Iris pigment epithelial cell (primary cell): ENCODE data around the gene NDUFC1.
"Not testable (repeated sequence)": the region's sequence is repeated elsewhere in the genome, so short reads cannot be mapped to it uniquely, and the experiment has no call there.

Experiments used
- DNase-seq: peaks from one replicate; pipeline ENCODE4 v3.0.0-alpha.2; 2011; ENCODE audit warnings: low read depth

The NDUFC1 gene

DNA sequence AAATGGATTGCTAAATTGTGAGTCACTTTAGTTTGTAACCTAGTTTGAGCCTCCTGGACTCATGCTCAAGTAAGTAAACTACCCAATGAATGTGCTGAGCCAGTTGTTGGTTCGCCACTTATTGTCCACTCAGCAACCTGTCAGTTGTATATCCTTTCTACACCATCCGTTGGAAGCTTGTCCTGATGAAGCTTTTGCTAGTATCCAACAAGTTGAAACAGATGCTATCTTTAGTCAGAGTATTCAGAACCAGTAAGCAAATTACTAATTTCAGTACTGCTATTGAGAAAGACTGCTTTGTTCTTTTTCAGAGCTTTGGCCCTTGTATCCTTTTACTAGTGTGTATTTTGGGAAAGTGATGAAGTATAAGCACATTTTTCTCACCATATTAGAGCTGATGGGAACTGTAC is 5.3 kb downstream of the NDUFC1 start:
- DNase-seq: peak; percentile 55

DNA sequence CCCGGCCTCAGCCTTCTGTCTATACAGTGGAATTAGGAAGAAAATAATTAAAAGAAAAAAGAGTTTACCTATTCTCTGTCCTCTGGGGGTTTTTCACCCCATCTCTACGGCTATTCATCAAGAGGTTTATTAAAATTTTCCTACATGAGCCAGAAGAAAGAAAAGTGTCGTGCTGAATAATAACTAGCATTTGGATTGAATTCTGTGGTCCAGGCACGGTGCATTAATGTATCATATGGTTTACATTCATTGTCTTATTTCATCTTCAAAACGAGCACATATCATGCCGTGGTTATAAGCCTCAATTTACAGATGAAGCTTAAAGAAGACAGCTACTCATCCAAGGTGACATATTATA is 6.4 kb downstream of the NDUFC1 start:
- no peak for DNase-seq

DNA sequence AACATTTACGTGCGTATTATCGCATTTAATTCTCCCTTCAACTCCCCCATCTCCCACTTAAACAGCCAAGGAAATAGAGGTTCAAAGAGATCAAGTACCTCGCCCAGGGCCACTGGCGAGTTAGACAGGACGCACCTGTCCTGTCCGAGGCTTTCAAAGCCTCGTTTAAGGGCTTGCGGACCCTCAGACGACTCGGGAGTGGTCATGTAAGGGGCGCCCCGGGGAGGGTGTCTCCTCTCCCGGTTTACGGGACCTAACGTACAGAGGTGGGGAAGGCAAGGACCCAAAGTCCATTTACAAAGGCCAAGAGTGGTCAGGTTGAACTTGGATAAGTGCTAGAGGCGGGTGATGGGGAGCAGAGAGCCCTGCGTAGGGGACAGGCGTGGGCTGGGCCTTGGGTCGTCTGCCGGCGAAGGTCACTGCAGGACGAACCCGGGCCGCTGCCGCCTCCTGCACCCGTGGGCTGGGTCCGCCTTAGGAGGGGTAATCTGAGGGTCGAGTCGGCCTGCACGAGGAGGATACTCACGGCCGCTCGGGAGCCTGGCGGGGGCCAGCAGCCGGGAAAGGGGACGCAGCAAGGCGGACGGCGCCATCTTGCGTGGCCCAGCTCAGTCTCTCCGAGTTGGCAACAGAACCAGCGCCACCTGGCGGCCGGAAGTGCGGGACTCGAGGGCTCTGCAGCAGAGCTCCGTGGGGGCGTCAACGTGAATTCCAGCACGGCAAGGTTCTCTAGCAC is 6.9 kb downstream of the NDUFC1 start:
- DNase-seq: peak; percentile 93

DNA sequence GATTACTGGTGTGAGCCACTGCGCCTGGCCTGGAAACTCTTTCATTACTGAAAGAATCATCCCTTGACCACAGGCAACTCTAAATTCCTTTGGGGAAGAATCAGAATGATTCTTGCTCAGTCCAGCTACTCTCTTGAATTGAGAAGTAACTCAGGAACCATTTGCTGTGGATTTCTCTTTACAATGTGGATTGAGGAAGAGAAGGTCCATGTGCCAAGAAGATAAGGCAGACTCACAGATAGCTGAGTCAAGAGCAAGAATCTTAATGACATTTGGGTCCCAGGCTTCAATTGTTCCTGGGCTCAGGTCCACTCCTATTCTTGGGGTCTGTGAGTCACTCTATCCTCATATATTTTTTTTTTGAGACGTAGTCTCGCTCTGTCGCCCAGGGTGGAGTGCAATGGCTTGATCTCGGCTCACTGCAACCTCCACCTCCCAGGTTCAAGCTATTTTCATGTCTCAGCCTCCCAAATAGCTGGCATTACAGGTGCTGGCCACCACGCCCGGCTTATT is 16.0 kb downstream of the NDUFC1 start:
- no peak for DNase-seq

DNA sequence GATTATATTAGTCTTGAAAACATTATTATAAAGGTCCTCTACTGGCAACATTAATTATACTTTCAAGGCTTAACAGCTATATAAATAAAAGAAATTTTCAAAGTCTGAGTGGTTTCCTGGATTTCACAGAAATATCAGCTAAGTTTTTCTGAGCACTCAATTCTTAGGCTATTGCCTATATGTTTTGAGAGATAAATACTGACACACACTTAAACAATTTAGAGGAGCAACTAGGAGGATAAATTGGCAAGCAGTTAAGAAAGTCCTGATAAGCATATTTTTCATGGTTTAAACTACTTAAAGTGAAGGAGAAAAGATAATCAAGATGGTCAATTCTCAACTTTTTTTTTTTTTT is 19.6 kb downstream of the NDUFC1 start:
- DNase-seq: peak; percentile 41

DNA sequence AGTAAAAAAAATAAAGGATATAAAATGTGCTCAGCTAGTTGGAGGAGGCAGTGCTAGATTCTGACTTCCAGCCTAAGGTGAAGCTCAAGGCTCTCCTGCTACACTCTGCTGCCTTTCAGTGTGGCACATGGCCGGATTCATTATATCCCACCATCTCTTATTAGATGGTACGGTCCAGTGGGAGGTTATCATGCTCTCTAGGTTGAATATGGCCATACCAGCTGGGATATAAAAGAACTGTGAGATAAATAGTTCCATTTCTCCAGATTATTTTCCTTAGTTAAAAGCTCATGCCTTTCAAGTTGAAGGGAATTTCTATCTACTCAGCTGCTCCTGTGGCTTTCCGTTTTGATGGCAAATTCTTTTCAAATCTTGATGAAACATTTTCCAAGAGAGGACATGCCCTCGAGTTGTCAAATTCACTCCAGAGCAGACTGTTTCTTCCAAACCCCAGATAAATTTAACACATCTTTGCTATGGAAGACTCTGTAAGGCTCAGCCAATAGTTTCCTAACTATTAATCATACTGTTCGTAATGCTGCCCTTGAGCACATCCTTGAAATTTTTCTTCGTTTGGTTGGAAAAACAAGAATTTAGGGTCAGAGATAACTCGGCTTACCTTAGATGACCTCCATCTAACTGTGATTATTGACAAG is 20.1 kb downstream of the NDUFC1 start:
- DNase-seq: peak; percentile 53

DNA sequence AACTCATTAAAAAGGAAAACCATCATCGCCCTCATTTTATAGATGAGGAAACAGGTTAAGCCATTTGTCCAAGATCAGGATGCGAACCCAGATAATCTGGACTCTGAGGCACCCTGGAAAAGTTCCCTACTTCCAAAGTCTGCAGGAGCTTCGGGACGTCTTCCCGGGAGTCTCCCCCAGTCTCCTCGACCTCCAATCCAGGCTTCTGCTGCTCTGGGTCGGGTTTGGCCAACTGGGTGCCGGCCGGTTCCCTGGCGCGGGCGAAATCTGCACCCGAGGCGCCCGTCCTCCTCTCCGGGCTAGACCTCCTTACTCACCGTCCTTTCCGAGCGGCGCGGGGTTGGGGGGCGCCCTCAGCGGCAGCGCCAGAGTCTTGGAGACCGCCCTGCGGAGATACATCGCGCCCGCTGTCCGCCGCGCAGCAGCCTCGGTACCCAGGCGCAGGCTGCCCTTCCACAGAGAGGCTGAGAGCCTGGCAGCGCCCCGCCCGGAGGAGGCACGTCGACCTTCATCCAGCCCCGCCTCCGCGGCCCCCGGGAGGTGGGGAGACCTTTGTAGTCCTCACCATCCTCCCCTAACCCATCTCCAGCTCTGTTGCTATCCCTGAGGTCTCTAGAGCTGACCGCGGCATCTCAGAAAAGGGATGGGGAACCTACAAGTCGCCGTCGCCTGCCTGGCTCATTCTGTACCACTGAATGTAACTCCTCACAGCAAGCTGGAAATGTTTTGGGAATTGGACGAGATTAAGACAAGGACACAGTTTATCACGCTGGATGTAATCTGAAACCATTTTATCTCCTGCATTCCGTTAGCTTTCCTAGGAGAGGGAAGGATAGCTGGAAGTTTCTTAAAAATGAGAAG is 22.3 kb downstream of the NDUFC1 start, which contains the start of gene MGARP:
TSS of gene MGARP (minus strand) at position 466 of the 861 bp plus-strand sequence. CDS start at position 399, 67 bp downstream.
- DNase-seq: peak; percentile 46

DNA sequence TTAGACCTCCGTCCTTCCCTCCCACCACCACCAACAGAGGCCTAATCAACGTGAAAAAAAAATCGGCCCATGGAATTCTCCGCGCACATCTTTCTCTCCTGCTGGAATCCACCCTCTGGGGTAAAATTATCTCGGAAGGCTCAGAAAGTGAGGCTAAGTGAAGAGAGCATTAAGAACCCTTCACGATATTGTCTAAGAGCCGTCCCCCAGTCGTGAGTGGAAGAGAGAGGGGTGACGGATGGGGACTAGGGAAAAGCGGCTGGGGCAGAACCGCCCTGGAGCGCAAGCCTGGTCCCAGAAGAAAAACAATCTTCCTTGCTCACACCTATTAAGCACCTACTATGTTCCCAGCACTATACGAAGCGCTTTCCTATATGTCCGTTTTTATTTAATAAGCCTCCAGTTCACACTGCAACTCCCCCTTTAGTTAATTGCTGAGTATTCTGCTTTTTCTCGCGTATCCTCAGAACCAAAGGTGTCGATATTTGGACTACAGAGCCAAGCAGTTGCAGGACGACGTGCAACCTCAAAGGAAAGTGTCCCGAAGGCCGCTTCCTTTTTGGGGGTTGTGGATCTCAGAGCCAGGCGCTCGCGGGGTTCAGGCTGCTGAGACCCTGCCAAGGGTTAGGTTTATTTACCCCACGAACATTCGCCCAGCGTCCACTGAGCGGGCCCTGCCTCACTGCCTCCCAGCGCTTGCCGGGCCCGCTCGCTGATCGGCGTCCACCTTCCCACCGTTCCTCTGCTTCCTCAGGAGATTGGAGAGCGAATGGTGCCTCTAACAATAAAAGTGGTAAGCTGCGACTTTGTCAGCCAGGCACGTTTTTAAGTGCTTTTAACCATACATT is 23.1 kb downstream of the NDUFC1 start:
- peak; percentile 41 for DNase-seq

DNA sequence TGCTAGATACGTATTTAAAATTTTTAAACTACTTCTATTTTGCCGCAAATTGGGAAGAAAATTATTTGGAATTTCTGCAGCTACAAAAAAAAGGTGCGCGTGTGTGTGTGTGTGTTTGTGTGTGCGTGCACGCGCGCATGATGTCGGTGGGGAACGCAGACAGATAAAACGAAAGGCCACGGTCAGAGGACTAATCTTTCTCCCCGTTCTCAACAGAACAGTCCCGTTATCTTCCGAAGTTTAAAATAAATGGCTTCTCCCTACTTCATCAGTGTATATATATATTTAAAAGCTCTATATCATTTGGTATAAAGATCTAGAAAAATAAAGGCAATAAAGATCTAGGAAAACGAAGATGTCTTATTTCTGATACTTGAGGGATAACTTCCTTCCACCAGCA is 23.8 kb downstream of the NDUFC1 start:
- DNase-seq: no peak

DNA sequence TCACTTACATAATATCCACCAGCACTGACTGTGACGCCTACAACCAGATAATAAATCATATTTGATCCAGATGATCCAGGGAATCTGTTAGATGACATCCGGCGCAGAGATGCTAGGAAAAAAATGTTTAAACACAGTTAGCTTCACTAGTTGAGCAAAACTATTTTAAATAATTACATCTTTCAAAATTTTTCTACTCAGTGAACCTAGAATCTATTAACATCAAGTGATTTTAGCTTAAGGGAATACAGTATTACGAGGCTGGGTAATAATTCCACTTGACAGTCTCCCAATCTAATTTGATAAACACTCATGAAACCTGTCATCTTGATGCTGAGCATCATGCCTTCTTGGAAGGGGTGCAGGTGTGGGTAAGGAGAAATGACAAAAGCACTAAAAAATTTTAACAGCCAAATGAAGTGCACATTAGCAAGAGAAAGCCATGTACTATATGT is 27.0 kb downstream of the NDUFC1 start:
- no peak for DNase-seq

DNA sequence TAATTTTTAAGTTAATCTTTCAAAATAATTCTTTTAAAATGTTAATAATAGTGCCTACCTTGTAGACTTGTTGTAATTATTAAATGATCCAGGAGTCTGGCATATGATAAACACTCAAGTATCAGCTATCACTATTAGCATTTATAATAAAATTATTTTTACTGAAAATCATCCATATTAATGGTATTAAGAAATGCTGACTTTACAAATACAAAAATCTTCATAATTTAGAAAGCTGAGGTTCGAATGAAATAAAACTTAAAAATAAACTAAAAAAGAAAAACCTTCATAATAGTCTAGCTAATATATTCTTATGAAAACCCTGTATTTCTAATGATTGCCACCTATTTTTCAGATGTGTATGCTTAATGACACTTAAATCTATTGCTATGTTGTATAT is 27.5 kb downstream of the NDUFC1 start:
- DNase-seq: no peak

DNA sequence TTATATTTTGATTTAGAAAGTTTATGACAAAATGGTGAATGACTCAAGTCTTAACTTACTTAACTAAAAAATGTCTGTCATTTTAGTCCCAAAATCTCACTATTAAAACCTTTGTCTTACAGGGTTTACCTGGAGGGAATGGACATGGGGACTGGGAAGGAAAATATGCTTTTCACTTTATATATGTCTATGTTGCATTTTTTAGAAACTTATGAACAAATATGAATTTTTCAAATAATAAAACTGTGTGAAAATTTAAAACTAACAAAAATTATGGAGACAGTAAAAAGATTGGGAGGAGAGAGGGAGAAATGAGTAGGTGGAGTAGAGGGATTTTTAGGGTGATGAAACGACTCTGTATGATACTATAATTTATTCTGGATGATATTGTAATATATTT is 28.4 kb downstream of the NDUFC1 start:
- no peak for DNase-seq

DNA sequence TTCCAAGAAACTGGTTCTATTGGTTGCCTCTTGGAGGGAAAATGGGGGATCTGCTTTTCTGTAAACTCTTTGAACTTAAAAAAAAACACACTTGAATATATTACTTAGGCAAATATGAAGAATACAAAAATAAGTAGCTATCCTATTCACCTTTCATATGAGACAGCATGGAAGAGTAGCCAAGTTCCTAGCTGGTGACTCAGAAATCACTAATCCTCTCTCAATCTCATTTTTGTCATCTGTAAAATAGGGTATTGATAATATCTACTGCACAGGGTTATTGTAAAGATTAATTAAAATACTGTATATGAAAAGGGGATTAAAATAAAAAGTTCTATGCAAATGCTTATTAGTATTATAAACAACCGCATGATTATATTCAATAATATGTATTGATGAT is 35.0 kb downstream of the NDUFC1 start:
- DNase-seq: peak; percentile 39

DNA sequence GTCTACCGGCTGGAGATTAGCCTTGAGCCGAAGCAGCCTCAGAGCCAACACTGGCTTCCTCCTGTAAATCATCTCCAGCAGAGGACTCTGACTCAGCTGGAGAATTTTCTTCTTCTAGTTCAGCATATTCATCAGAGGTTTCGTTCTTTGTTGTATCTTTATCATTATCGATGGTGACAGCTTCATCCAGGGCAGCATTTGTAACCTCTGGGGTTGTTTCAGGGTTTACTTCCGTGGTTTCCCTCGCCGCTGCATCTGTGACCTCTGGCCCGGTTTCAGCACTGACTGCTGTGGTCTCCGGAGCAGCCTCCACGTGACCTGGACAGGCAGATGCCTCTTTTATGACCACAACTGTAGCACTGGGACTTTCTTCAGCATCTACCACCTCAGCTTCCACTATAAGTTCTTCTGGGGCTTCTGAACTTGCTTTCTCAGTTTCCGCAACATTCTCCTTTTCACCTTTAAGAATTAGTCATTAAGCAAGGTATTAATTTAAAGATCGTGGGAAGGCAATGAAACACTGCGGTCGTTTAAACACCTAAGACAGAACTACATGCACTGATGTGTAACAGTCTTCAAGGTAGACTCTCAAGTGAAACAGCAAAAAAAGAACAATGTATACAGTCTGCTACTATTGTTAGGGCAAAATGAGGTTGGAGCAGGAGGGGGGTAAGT is 35.6 kb downstream of the NDUFC1 start:
- DNase-seq: peak; percentile 92

DNA sequence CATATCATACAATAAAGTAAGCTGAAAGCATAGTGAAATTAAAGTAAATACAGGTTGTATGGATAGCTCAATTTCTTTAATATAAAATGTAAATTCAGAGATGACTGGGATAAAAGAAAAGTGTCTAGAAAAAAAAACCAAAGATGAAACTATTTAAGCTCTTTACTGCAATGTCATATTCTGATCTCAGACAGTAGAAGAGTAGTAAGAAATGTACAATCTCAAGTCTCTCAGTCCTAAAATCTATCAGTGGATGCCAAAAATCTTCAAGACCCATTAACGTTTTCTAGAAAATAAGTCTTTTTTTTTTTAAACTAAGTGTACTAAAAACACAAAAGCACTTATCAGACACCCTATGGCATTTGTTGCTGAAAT is 36.1 kb downstream of the NDUFC1 start:
- DNase-seq: no peak

DNA sequence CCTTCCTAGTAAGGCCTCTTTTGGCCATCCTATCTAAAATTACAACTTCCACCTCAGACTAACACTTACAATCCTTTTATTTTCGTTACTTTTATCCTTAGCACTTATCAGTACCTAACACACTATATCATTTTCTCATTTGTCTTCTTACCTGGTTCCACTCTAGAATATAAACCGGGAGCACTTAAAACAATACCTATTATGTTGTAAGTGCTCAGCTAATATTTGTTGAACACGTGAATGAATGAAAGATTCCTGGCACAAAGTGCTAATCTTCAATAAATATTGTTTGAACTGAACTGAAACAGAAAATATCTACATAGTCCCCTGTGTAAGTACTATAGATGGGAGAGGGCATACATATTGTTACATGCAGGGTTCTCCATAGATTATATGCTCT is 36.6 kb downstream of the NDUFC1 start:
- DNase-seq: no peak

DNA sequence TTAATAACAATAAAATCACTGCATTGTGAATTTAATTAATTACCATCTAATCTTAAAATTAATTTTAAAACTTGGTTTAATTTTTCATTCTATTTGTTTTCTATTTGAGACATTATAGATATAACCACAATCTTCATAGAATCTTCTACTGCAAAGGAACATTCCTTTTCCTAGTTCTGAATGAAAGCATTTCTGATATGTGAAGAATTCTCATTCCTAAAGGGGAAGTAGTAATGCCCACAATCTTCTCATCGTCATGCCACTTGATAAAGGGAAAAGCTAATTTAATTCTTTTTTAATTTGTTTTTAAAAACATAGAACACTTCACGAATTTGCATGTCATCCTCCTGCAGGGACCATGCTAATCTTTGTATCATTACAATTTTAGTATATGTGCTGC is 45.9 kb downstream of the NDUFC1 start:
- DNase-seq: peak; percentile 40

DNA sequence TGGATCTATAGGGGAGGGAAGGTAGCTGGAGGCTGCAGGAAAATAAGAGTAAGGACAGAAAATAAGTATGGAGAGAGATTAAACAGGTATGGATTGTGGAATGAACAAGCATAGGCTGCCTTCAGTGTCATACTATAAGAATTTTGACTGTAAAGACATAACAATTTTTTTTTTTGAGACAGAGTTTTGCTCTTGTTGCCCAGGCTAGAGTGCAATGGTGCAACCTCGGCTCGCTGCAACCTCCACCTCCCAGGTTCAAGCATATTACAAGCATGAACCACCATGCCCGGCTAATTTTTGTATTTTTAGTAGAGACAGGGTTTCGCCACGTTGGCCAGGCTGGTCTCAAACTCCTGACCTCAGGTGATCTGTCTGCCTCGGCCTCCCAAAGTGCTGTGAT is 46.7 kb downstream of the NDUFC1 start:
- not testable (repeated sequence) for DNase-seq

DNA sequence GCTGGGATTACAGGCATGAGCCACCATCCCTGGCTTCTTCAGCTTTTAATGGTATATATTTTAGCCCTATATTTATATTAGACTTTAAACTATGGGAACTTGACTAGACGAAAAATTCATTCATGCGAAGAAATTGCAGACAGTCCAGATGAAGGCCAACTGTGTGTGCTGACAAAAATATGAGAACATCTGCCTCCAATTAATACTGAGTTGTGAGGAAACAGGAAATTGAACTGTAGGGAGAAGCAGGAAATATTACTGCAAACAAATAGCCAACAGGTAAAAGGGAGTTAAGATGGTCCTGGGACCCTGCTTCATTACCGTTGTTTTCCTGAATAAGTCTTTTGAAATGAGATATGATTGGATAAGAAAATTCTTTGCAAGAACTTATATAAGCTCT is 48.6 kb downstream of the NDUFC1 start:
- peak; percentile 41 for DNase-seq

DNA sequence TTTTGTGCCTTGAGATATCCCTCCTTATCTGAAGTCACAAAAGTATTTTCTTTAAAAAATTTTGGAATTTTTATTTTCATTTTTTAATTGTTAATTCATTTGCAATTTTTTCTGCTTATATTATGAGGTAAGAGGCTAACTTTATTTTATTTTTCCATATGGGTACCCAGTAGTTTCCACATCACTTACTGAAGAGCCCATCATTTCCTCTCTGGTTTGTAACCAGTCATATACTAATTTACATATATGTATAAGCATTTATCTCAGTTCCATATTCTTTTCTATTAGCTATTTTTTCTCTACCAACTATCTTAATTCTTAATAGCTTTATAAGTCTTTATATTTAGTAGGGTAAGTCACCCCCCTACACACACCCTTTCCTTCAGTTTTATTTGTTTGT is 49.2 kb downstream of the NDUFC1 start:
- DNase-seq: no peak

DNA sequence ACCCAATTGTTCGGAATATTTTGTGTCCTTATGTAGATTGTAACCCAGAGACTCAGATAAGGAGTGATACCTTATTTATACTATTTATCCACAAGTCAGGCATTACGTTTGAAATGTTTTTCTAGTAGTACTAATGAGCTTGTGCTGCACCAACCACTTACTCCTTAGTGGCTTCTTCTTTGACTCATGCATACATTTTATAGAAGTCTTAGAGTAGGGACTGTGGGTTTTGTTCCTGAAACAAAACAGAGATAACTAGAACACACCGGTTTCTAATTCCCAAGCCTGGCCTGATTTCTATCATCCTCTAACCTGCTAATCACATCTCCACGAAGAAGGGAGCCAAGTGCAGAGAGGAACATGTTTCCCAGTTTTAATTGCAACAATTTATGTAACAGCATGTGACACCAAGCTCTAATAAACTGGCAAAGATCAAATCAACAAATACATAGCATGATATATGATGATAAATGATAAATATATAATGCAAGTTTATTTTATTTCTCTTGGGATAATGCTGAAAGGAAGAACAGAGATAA is 54.5 kb downstream of the NDUFC1 start:
- peak; percentile 28 for DNase-seq
